ENCODE results near the gene BRD4. TPM values are rescaled to one million over a fixed set of nuclear protein-coding genes. Genes with fewer than 3 reads are reported as not detected.

BRD4 gene
- total RNA-seq, 4 donors from 2014 or later, result 34.1 to 48.1 (median 37.5) TPM

DNA sequence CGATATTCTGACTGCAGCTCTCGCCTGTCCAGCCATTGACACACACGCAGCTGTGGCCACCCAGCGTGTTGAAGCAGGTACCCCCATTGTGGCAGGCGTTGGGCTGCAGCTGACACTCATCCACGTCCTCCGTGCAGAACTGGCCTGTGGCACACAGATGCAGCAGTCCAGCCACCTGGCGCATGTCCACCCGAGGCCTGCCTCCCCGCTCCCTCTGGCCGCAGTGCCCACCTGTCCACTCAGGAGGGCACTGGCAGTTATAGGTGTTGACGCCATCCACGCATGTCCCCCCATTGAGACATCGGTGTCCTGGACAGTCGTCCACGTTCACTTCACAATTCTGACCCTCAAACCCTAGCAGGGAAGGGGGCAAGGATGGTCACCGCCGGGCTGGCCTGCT is 140.8 kb downstream of the BRD4 start:
- intact Hi-C loops (cut with DNase I), result no loop called here
- Histone ChIP-seq H3K4me3 (no peak overlapping the region), H3K9me3 (no peaks in the 10 kb centered on the region), H3K4me1 (peaks cover 3 to 16% (median 13%) of the 10 kb centered on the region in 4 donors), H3K27me3 (peaks cover 0 to 44% (median 17%) of the 10 kb centered on the region in 4 donors), H3K27ac (replicated peaks in 1 of 4) (no peak overlapping the region), H3K36me3 (peaks cover 0 to 16% (median 0%) of the 10 kb centered on the region in 4 donors)
- TF ChIP-seq, protein P1, sequence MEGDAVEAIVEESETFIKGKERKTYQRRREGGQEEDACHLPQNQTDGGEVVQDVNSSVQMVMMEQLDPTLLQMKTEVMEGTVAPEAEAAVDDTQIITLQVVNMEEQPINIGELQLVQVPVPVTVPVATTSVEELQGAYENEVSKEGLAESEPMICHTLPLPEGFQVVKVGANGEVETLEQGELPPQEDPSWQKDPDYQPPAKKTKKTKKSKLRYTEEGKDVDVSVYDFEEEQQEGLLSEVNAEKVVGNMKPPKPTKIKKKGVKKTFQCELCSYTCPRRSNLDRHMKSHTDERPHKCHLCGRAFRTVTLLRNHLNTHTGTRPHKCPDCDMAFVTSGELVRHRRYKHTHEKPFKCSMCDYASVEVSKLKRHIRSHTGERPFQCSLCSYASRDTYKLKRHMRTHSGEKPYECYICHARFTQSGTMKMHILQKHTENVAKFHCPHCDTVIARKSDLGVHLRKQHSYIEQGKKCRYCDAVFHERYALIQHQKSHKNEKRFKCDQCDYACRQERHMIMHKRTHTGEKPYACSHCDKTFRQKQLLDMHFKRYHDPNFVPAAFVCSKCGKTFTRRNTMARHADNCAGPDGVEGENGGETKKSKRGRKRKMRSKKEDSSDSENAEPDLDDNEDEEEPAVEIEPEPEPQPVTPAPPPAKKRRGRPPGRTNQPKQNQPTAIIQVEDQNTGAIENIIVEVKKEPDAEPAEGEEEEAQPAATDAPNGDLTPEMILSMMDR (IDR thresholded peaks at IDR 0.05), result no peak
- TF ChIP-seq POLR2A (IDR thresholded peaks at IDR 0.05; ENCODE audit: low read depth), result no peak
- no peak for TF ChIP-seq EP300 (IDR thresholded peaks at IDR 0.05)
- TF ChIP-seq POLR2AphosphoS5 (IDR thresholded peaks at IDR 0.05), result no peak
- DNase-seq (ENCODE audit: extremely low spot score), result no peak
- WGBS, result 98% methylated on average over 11 of the region's 18 CpGs

DNA sequence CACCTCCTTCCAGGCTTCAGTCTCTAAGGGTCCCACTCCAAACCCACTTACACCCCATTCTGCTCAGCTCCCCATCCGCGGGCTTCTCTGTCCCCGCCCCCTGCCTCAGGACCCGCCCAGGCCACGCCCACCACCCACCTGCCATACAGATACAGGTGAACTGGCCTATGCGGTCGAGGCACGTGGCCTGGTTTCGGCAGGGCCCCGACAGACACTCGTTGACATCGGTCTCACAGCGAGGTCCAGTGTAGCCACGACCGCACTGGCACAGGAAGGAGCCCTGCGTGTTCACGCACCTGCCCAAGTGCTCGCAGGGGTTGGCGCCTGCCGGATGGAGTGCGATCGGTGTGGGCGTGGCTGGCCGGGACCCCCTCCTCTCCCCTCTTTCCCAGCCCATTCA is 143.5 kb downstream of the BRD4 start:
- no peaks in the 10 kb centered on the region for H3K9me3 ChIP-seq
- no peak overlapping the region for H3K27ac ChIP-seq (replicated peaks in 1 of 4)
- no peak overlapping the region for H3K4me3 ChIP-seq
- intact Hi-C loops (cut with DNase I), result no loop called here
- no peaks in the 10 kb centered on the region for H3K4me1 ChIP-seq
- TF ChIP-seq, protein P1 (IDR thresholded peaks at IDR 0.05), result no peak
- no peak for TF ChIP-seq POLR2A (IDR thresholded peaks at IDR 0.05; ENCODE audit: low read depth)
- no peak for TF ChIP-seq POLR2AphosphoS5 (IDR thresholded peaks at IDR 0.05)
- no peak for TF ChIP-seq EP300 (IDR thresholded peaks at IDR 0.05)
- peaks cover 0 to 23% (median 0%) of the 10 kb centered on the region in 4 donors for H3K36me3 ChIP-seq
- H3K27me3 ChIP-seq, result peaks cover 0 to 17% (median 0%) of the 10 kb centered on the region in 4 donors
- 91% methylated on average over 24 of the region's 24 CpGs for WGBS
- no peak for DNase-seq (ENCODE audit: extremely low spot score)

DNA sequence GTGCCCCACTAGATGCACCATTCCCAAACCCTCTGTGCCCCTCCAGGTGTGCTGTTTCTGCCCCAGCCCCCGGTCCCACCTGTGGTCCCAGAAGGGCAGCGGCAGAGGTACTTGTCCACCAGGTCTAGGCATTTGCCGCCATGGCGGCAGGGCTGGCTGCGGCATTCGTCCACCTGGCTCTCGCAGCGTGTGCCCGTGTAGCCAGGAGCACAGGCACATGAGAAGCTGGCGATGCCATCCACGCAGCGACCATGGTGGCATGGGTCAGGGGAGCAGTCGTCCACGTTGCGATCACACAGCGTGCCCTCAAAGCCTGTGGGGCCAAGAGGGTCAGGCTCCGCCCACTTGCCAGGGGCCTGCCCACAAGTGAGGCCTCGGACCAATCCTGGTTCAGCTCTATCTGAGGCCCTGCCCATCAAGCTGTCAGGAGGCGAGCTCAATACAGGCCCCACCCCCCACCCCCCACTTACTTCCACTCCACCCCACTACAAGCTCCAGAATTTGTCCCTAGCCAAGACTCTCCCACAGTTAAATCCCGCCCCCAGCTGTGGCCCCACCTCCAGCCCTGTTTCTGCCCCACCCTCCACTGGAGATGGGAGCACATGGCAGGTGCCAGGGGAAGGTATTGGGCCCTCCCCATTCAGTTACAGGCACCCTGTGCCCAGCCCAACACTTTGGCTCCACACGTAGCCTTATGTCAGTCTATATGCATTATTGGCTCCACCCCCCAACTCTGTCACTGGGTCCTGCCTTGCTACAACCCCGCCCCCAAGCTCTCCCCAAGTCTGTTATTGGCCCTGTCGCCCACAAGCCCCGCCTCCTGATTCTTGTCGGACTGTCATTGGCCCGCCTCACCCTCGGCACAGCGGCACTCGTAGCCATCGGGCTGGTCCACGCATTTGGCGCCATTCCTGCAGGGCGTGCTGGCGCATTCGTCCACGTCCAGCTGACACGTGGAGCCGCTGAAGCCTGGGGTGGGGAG is 145.0 kb downstream of the BRD4 start:
- no peak for TF ChIP-seq POLR2A (IDR thresholded peaks at IDR 0.05; ENCODE audit: low read depth)
- TF ChIP-seq, protein P1 (IDR thresholded peaks at IDR 0.05), result no peak
- no peak for TF ChIP-seq EP300 (IDR thresholded peaks at IDR 0.05)
- no peak for TF ChIP-seq POLR2AphosphoS5 (IDR thresholded peaks at IDR 0.05)
- H3K27me3 ChIP-seq, result peaks cover 0 to 11% (median 0%) of the 10 kb centered on the region in 4 donors
- H3K27ac ChIP-seq (replicated peaks in 1 of 4), result no peak overlapping the region
- H3K4me1 ChIP-seq, result no peaks in the 10 kb centered on the region
- H3K9me3 ChIP-seq, result no peaks in the 10 kb centered on the region
- no peak for DNase-seq (ENCODE audit: extremely low spot score)
- intact Hi-C loops (cut with DNase I), result no loop called here
- H3K4me3 ChIP-seq, result no peak overlapping the region
- H3K36me3 ChIP-seq, result peaks cover 0 to 23% (median 0%) of the 10 kb centered on the region in 4 donors
- 90% methylated on average over 19 of the region's 38 CpGs for WGBS

Small RNAs within 50 kb of the gene (small RNA-seq; reads per million reads assigned to genes)
- gene AC005776.1, result 0 reads per million in 3 donors

Other genes starting within 250 kb of the BRD4 start
- gene SYDE1, start 225.1 kb downstream of the BRD4 start, total RNA-seq, result 100 to 1,000 TPM in 1 of 4 donors, 10 to 100 TPM in 3; 42.8 to 106 (median 77.1) TPM
- 10 to 100 TPM; 19.9 to 78.7 (median 49.1) TPM for gene NOTCH3, start 131.5 kb downstream of the BRD4 start, total RNA-seq
- 1 to 10 TPM in 1 of 4 donors, not detected in 3; 1.6 TPM for gene EPHX3, start 100.1 kb downstream of the BRD4 start, total RNA-seq
- gene AKAP8, start 47.2 kb upstream of the BRD4 start, total RNA-seq, result 10 to 100 TPM; 25.2 to 34.3 (median 29.6) TPM
- gene AKAP8L, start 86.4 kb upstream of the BRD4 start, total RNA-seq, result 10 to 100 TPM; 52.8 to 87.8 (median 69.4) TPM
- gene WIZ, start 117.4 kb upstream of the BRD4 start, total RNA-seq, result 10 to 100 TPM; 36.1 to 74.3 (median 50.3) TPM
- 1 to 10 TPM; 2.5 to 3.9 (median 2.8) TPM for gene RASAL3, start 132.0 kb upstream of the BRD4 start, total RNA-seq
- not detected for gene PGLYRP2, start 147.0 kb upstream of the BRD4 start, total RNA-seq
- not detected for gene CYP4F22, start 176.0 kb upstream of the BRD4 start, total RNA-seq

Measured in esophagus muscularis mucosa (tissue), 4 donors.